HTR-8/SVneo (cell line): Measurements from ENCODE around the gene TAS2R4.
"Not testable (repeated sequence)": the region's sequence is repeated elsewhere in the genome, so short reads cannot be mapped to it uniquely, and the experiment has no call there.

ENCODE experiments used
- DNase-seq: peaks from one replicate; pipeline ENCODE4 v3.0.0; 2011; ENCODE audit warnings: low spot score, mixed read lengths; ENCODE audit not compliant: insufficient read length
- FAIRE-seq: peaks from 2 replicates; lab custom pipeline; 2011; peaks lifted over from hg19 to GRCh38; lab: Jason Lieb, UNC

The TAS2R4 gene

GRCh38 chr7:141776374-141776773, at the start of gene TAS2R4:
TSS of gene TAS2R4 (plus strand) at chr7:141776674. CDS start at chr7:141778489, 1,815 bp downstream.
- FAIRE-seq (no peak), DNase-seq (no peak)

GRCh38 chr7:141729020-141729419, 47.5 kb upstream of the TAS2R4 start:
- DNase-seq (no peak), FAIRE-seq (no peak)

- FAIRE-seq (no peak), DNase-seq (no peak)
Observed at GRCh38 chr7:141731476-141732149, 44.9 kb upstream of the TAS2R4 start.

- no peak for FAIRE-seq
- no peak for DNase-seq
Observed at GRCh38 chr7:141737118-141737835, 39.2 kb upstream of the TAS2R4 start.

GRCh38 chr7:141737836-141738591, 38.5 kb upstream of the TAS2R4 start, which contains the start of gene SSBP1:
TSS of gene SSBP1 (plus strand) at chr7:141738358. CDS start at chr7:141739167, 809 bp downstream.
- DNase-seq (peak; percentile 76), FAIRE-seq (no peak)

GRCh38 chr7:141738592-141739013, 37.9 kb upstream of the TAS2R4 start:
- DNase-seq (no peak), FAIRE-seq (no peak)

GRCh38 chr7:141739250-141739649, 37.2 kb upstream of the TAS2R4 start:
- FAIRE-seq (no peak), DNase-seq (no peak)

- FAIRE-seq (no peak), DNase-seq (no peak)
Observed at GRCh38 chr7:141742229-141742628, 34.2 kb upstream of the TAS2R4 start.

GRCh38 chr7:141744131-141744530, 32.3 kb upstream of the TAS2R4 start:
- DNase-seq (no peak), FAIRE-seq (no peak)

GRCh38 chr7:141748396-141748795, 28.1 kb upstream of the TAS2R4 start:
- FAIRE-seq (no peak), DNase-seq (no peak)

- not testable (repeated sequence) for FAIRE-seq, DNase-seq
Observed at GRCh38 chr7:141751904-141752303, 24.6 kb upstream of the TAS2R4 start.

- FAIRE-seq (no peak), DNase-seq (no peak)
Observed at GRCh38 chr7:141752634-141753033, 23.8 kb upstream of the TAS2R4 start.

GRCh38 chr7:141754939-141755338, 21.5 kb upstream of the TAS2R4 start:
- FAIRE-seq, result no peak

GRCh38 chr7:141763797-141764196, 12.7 kb upstream of the TAS2R4 start, which contains the start of gene TAS2R3:
TSS of gene TAS2R3 (plus strand) at chr7:141764097. CDS start at chr7:141764159, 62 bp downstream.
- FAIRE-seq (no peak), DNase-seq (no peak)

More at GRCh38 chr7:141754939-141755338, 21.5 kb upstream of the TAS2R4 start:
- no peak for DNase-seq

GRCh38 chr7:141770083-141770583, 6.3 kb upstream of the TAS2R4 start:
- FAIRE-seq, result not testable (repeated sequence)

GRCh38 chr7:141785706-141786552, 9.5 kb downstream of the TAS2R4 start:
- DNase-seq (peak; percentile 35), FAIRE-seq (no peak)

More at GRCh38 chr7:141770083-141770583, 6.3 kb upstream of the TAS2R4 start:
- not testable (repeated sequence) for DNase-seq

- FAIRE-seq, result no peak
- DNase-seq, result no peak
Observed at GRCh38 chr7:141788296-141788695, 11.8 kb downstream of the TAS2R4 start.

GRCh38 chr7:141789917-141790316, 13.4 kb downstream of the TAS2R4 start, which contains the start of gene TAS2R5:
TSS of gene TAS2R5 (plus strand) at chr7:141790217. CDS start at chr7:141790362, 145 bp downstream.
- DNase-seq (no peak), FAIRE-seq (no peak)

GRCh38 chr7:141792526-141792925, 16.1 kb downstream of the TAS2R4 start:
- no peak for FAIRE-seq
- DNase-seq, result no peak
